Activated CD8-positive, alpha-beta T cell treated with anti-CD3 and anti-CD28 coated beads for 36 hours (primary cell): ENCODE data around the gene MARCHF9. TPM values are rescaled to one million over a fixed set of nuclear protein-coding genes. Genes with fewer than 3 reads are reported as not detected.

Experiments
- ATAC-seq: fragments of 200-7000 bp; cut with Tn5 transposase; one replicate; pipeline ENCODE4 v1.10.0; 2021; ENCODE audit warnings: mild to moderate bottlenecking, moderate library complexity
- CTCF ChIA-PET: fragments of 350-600 bp; sonication (Branson Sonifier 250); formaldehyde crosslinking; loops from one replicate; lab custom pipeline; 2021; ENCODE audit warnings: antibody characterized with exemption; lab: Charles Lee
- POLR2A ChIA-PET: fragments of 350-600 bp; sonication (Branson Sonifier 250); formaldehyde crosslinking; loops from one replicate; lab custom pipeline; 2021; ENCODE audit warnings: antibody characterized with exemption; lab: Charles Lee
- DNase-seq: peaks from one replicate; pipeline ENCODE4 v3.0.0-alpha.2; 2020
- H3K27ac Mint-ChIP-seq: one replicate; pipeline ENCODE4 v1.8.0; 2021; ENCODE audit warnings: mild to moderate bottlenecking, mixed read lengths
- H3K27me3 Mint-ChIP-seq: one replicate; pipeline ENCODE4 v1.8.0; 2021; ENCODE audit warnings: mixed read lengths
- H3K36me3 Mint-ChIP-seq: one replicate; pipeline ENCODE4 v1.8.0; 2021; ENCODE audit warnings: low read depth, mixed read lengths
- H3K4me1 Mint-ChIP-seq: one replicate; pipeline ENCODE4 v1.8.0; 2021; ENCODE audit warnings: low read depth, mixed read lengths
- H3K4me3 Mint-ChIP-seq: one replicate; pipeline ENCODE4 v1.8.0; 2021; ENCODE audit warnings: mild to moderate bottlenecking, moderate library complexity, mixed read lengths
- H3K9me3 Mint-ChIP-seq: one replicate; pipeline ENCODE4 v1.8.0; 2021; ENCODE audit warnings: mixed read lengths
- CTCF ChIP-seq: fragments of 200-600 bp; IDR thresholded peaks from one replicate; pipeline ENCODE4 v1.8.0; 2022; ENCODE audit warnings: antibody characterized with exemption, mild to moderate bottlenecking
- intact Hi-C: fragments of 100-400 bp; cut with micrococcal nuclease; formaldehyde crosslinking; loops from one replicate; pipeline ENCODE4 v1.10.0; 2022
- total RNA-seq, 2 experiments: library from RNA; stranded (reverse); gene quantifications; one replicate each; pipeline ENCODE4 v1.2.3, GENCODE V29; 2021

Gene MARCHF9
- total RNA-seq, 2 experiments from 2014 or later, result 23.4 to 24.3 TPM

GRCh38 chr12:57725851-57726150 lies 29.1 kb upstream of the MARCHF9 start:
- Mint-ChIP-seq H3K9me3 (no peaks in the 10 kb centered on the region), H3K36me3 (peaks cover 29% of the 10 kb centered on the region), H3K4me3 (no peak overlapping the region), H3K27me3 (no peaks in the 10 kb centered on the region), H3K27ac (no peak overlapping the region), H3K4me1 (peaks cover 6% of the 10 kb centered on the region)
- DNase-seq (no peak), ATAC-seq (no peak)
- no peak for TF ChIP-seq CTCF
- intact Hi-C loops, result no loop called here
- ChIA-PET CTCF (interaction anchor here (1.4 to 1.5 kb wide), 2 partner anchors 15 to 68 kb away, joined by 3 to 8 read pairs; no protein-coding TSS in a partner anchor), POLR2A (no interaction called here)

GRCh38 chr12:57726151-57726883 lies 28.6 kb upstream of the MARCHF9 start:
- intact Hi-C loops, result no loop called here
- H3K4me1 Mint-ChIP-seq, result peaks cover 6% of the 10 kb centered on the region
- peak overlapping the region; percentile 49 for H3K27ac Mint-ChIP-seq
- ATAC-seq, result peak; percentile 50
- DNase-seq, result peak; percentile 62
- H3K4me3 Mint-ChIP-seq, result peak overlapping the region; percentile 47
- no peaks in the 10 kb centered on the region for H3K9me3 Mint-ChIP-seq
- POLR2A ChIA-PET, result no interaction called here
- TF ChIP-seq CTCF, result peak; percentile 36
- no peaks in the 10 kb centered on the region for H3K27me3 Mint-ChIP-seq
- CTCF ChIA-PET, result interaction anchor here (1.2 to 1.5 kb wide), 3 partner anchors 15 to 68 kb away, joined by 3 to 8 read pairs (median 3); no protein-coding TSS in a partner anchor
- H3K36me3 Mint-ChIP-seq, result peaks cover 25% of the 10 kb centered on the region

GRCh38 chr12:57726884-57727757 lies 27.8 kb upstream of the MARCHF9 start:
- no peak for TF ChIP-seq CTCF
- ATAC-seq, result no peak
- no peak for DNase-seq
- ChIA-PET CTCF (interaction anchor here (1.2 to 1.5 kb wide), 2 partner anchors 19 to 67 kb away, joined by 3 read pairs; no protein-coding TSS in a partner anchor), POLR2A (no interaction called here)
- H3K36me3 Mint-ChIP-seq, result peaks cover 27% of the 10 kb centered on the region
- H3K27me3 Mint-ChIP-seq, result no peaks in the 10 kb centered on the region
- intact Hi-C loops, result no loop called here
- H3K4me3 Mint-ChIP-seq, result no peak overlapping the region
- peaks cover 6% of the 10 kb centered on the region for H3K4me1 Mint-ChIP-seq
- no peak overlapping the region for H3K27ac Mint-ChIP-seq
- H3K9me3 Mint-ChIP-seq, result no peaks in the 10 kb centered on the region

GRCh38 chr12:57727758-57728395 lies 27.0 kb upstream of the MARCHF9 start:
- Mint-ChIP-seq H3K9me3 (no peaks in the 10 kb centered on the region), H3K27me3 (no peaks in the 10 kb centered on the region), H3K4me3 (no peak overlapping the region), H3K27ac (no peak overlapping the region), H3K4me1 (peaks cover 6% of the 10 kb centered on the region), H3K36me3 (peaks cover 30% of the 10 kb centered on the region)
- ChIA-PET CTCF (no interaction called here), POLR2A (no interaction called here)
- no peak for TF ChIP-seq CTCF
- intact Hi-C loops, result no loop called here
- no peak for DNase-seq
- ATAC-seq, result no peak
